ENCODE data around the gene PFKL. TPM values are rescaled to one million over a fixed set of nuclear protein-coding genes. Genes with fewer than 3 reads are reported as not detected.

Gene PFKL
- polyA plus RNA-seq, 4 donors, result 138 to 281 (median 216) TPM

GRCh38 chr21:44350773-44351481 lies 51.1 kb downstream of the PFKL start:
- H3K36me3 ChIP-seq (ENCODE audit: control insufficient read depth in 3 of 3, insufficient read depth in 2 of 3, low read depth in 1 of 3, low read length in 3 of 3), result no peaks in the 10 kb centered on the region
- no peak for FAIRE-seq
- no peak for DNase-seq
- no peak overlapping the region for H3K4me3 ChIP-seq (ENCODE audit: low read depth in 1 of 3, low read length in 3 of 3)
- H3K9me3 ChIP-seq (ENCODE audit: control insufficient read depth in 2 of 2, insufficient read depth in 1 of 2, low read depth in 1 of 2, low read length in 1 of 2), result no peaks in the 10 kb centered on the region
- no peak overlapping the region for H3K27ac ChIP-seq (ENCODE audit: low read depth in 1 of 3, low read length in 2 of 3)
- no peaks in the 10 kb centered on the region for H3K4me1 ChIP-seq (ENCODE audit: control insufficient read depth in 3 of 3, insufficient read depth in 2 of 3, low read depth in 1 of 3, low read length in 2 of 3)
- H3K27me3 ChIP-seq (ENCODE audit: control insufficient read depth in 3 of 3, insufficient read depth in 3 of 3, low read length in 3 of 3), result peaks cover 0 to 36% (median 2%) of the 10 kb centered on the region in 3 donors
- WGBS, 3 donors, result 35 to 46% (median 40%) methylated on average over 28 to 42 of the region's 42 CpGs

- DNase-seq (no peak), FAIRE-seq (no peak)
- no peaks in the 10 kb centered on the region for H3K9me3 ChIP-seq (ENCODE audit: control insufficient read depth in 2 of 2, insufficient read depth in 1 of 2, low read depth in 1 of 2, low read length in 1 of 2)
- peaks cover 0 to 36% (median 2%) of the 10 kb centered on the region in 3 donors for H3K27me3 ChIP-seq (ENCODE audit: control insufficient read depth in 3 of 3, insufficient read depth in 3 of 3, low read length in 3 of 3)
- H3K4me1 ChIP-seq (ENCODE audit: control insufficient read depth in 3 of 3, insufficient read depth in 2 of 3, low read depth in 1 of 3, low read length in 2 of 3), result no peaks in the 10 kb centered on the region
- 82 to 86% (median 83%) methylated on average over 18 of the region's 18 CpGs for WGBS, 3 donors
- no peaks in the 10 kb centered on the region for H3K36me3 ChIP-seq (ENCODE audit: control insufficient read depth in 3 of 3, insufficient read depth in 2 of 3, low read depth in 1 of 3, low read length in 3 of 3)
- H3K4me3 ChIP-seq (ENCODE audit: low read depth in 1 of 3, low read length in 3 of 3), result no peak overlapping the region
- H3K27ac ChIP-seq (ENCODE audit: low read depth in 1 of 3, low read length in 2 of 3), result no peak overlapping the region
Observed at GRCh38 chr21:44351535-44352252, 51.8 kb downstream of the PFKL start.

GRCh38 chr21:44352253-44352860 lies 52.5 kb downstream of the PFKL start:
- Histone ChIP-seq H3K9me3 (ENCODE audit: control insufficient read depth in 2 of 2, insufficient read depth in 1 of 2, low read depth in 1 of 2, low read length in 1 of 2) (no peaks in the 10 kb centered on the region), H3K27ac (ENCODE audit: low read depth in 1 of 3, low read length in 2 of 3) (no peak overlapping the region)

GRCh38 chr21:44353191-44353970 lies 53.5 kb downstream of the PFKL start, which contains the start of gene TRPM2:
Gene TRPM2, plus strand, starts transcription at chr21:44353621. Its CDS starts 80 bp downstream, at chr21:44353701.
- Histone ChIP-seq H3K9me3 (ENCODE audit: control insufficient read depth in 2 of 2, insufficient read depth in 1 of 2, low read depth in 1 of 2, low read length in 1 of 2) (no peaks in the 10 kb centered on the region), H3K4me1 (ENCODE audit: control insufficient read depth in 3 of 3, insufficient read depth in 2 of 3, low read depth in 1 of 3, low read length in 2 of 3) (no peaks in the 10 kb centered on the region), H3K27ac (ENCODE audit: low read depth in 1 of 3, low read length in 2 of 3) (peak within 1 kb of the TSS in 1 of 3 donors; percentile 53), H3K4me3 (ENCODE audit: low read depth in 1 of 3, low read length in 3 of 3) (peak within 1 kb of the TSS in 1 of 3 donors; percentile 32), H3K27me3 (ENCODE audit: control insufficient read depth in 3 of 3, insufficient read depth in 3 of 3, low read length in 3 of 3) (peaks cover 0 to 30% (median 2%) of the 10 kb centered on the region in 3 donors), H3K36me3 (ENCODE audit: control insufficient read depth in 3 of 3, insufficient read depth in 2 of 3, low read depth in 1 of 3, low read length in 3 of 3) (no peaks in the 10 kb centered on the region)
- no peak for FAIRE-seq
- 43 to 53% (median 52%) methylated on average over 20 to 21 of the region's 21 CpGs for WGBS, 3 donors
- peak in 1 of 2 donors; percentile 46 for DNase-seq

More at GRCh38 chr21:44352253-44352860, 52.5 kb downstream of the PFKL start:
- DNase-seq, result no peak
- FAIRE-seq, result no peak
- Histone ChIP-seq H3K4me1 (ENCODE audit: control insufficient read depth in 3 of 3, insufficient read depth in 2 of 3, low read depth in 1 of 3, low read length in 2 of 3) (no peaks in the 10 kb centered on the region), H3K36me3 (ENCODE audit: control insufficient read depth in 3 of 3, insufficient read depth in 2 of 3, low read depth in 1 of 3, low read length in 3 of 3) (no peaks in the 10 kb centered on the region), H3K27me3 (ENCODE audit: control insufficient read depth in 3 of 3, insufficient read depth in 3 of 3, low read length in 3 of 3) (peaks cover 0 to 36% (median 2%) of the 10 kb centered on the region in 3 donors), H3K4me3 (ENCODE audit: low read depth in 1 of 3, low read length in 3 of 3) (no peak overlapping the region)
- WGBS, 3 donors, result 73 to 80% (median 74%) methylated on average over 17 of the region's 17 CpGs

- no peaks in the 10 kb centered on the region for H3K4me1 ChIP-seq (ENCODE audit: control insufficient read depth in 3 of 3, insufficient read depth in 2 of 3, low read depth in 1 of 3, low read length in 2 of 3)
- H3K9me3 ChIP-seq (ENCODE audit: control insufficient read depth in 2 of 2, insufficient read depth in 1 of 2, low read depth in 1 of 2, low read length in 1 of 2), result no peaks in the 10 kb centered on the region
- no peak for DNase-seq
- peak overlapping the region in 1 of 3 donors; percentile 53 for H3K27ac ChIP-seq (ENCODE audit: low read depth in 1 of 3, low read length in 2 of 3)
- FAIRE-seq, result no peak
- H3K27me3 ChIP-seq (ENCODE audit: control insufficient read depth in 3 of 3, insufficient read depth in 3 of 3, low read length in 3 of 3), result peaks cover 0 to 25% (median 2%) of the 10 kb centered on the region in 3 donors
- H3K4me3 ChIP-seq (ENCODE audit: low read depth in 1 of 3, low read length in 3 of 3), result peak overlapping the region in 1 of 3 donors; percentile 32
- 55 to 73% (median 69%) methylated on average over 8 of the region's 8 CpGs for whole genome bisulfite sequencing, 3 donors
- no peaks in the 10 kb centered on the region for H3K36me3 ChIP-seq (ENCODE audit: control insufficient read depth in 3 of 3, insufficient read depth in 2 of 3, low read depth in 1 of 3, low read length in 3 of 3)
Observed at GRCh38 chr21:44354001-44354405, 54.1 kb downstream of the PFKL start.

DNA sequence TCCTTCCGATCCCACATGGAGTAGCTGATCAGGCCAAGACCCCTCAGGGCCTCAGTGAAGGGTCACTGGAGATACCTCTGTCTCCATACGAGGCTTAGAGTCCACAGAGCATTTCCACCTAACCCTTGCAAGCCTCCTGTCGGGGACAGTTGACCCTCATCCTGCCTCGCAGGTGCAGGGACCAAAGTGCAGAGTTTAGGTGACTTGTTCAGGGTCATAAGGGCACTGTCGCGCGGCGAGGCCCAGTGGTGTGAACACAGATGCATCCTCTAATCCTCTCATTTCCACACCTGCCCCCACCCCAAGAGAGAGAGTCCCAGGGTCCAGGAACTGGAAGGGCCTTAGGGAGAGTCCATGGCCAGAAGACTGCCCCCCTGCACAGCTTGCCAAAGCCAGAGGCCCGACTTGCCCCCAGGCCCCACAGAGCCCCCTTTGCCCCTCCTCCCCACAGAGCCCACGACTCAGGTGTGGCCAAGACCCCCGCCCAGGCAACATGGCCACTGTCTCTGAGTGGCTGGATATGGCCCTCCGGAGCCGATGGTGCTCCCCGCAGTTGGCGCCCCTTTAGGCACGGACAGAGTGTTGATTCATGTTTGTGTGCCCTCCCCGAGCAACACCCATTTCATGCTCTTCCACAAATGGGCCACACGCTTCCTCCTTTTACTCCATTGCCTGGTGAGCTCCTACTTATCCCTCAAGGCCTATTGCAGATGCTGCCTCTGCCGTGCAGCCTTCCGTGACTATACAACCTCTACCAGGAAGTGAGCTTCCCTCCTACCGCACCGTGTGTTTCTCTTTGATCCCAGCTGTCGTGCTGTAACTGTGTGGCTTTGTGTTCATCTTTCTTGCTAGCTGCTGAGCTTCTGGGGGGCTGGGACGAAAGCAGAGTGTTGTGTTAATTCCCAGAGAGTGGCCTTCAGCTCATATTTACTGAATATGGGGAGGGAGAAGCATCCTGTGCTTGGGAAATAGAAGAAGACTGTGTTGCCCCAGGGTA lies 55.2 kb downstream of the PFKL start:
- H3K9me3 ChIP-seq (ENCODE audit: control insufficient read depth in 2 of 2, insufficient read depth in 1 of 2, low read depth in 1 of 2, low read length in 1 of 2), result no peaks in the 10 kb centered on the region
- H3K4me1 ChIP-seq (ENCODE audit: control insufficient read depth in 3 of 3, insufficient read depth in 2 of 3, low read depth in 1 of 3, low read length in 2 of 3), result no peaks in the 10 kb centered on the region
- no peak overlapping the region for H3K4me3 ChIP-seq (ENCODE audit: low read depth in 1 of 3, low read length in 3 of 3)
- WGBS, 3 donors, result 57 to 69% (median 57%) methylated on average over 24 of the region's 24 CpGs
- peaks cover 0 to 15% (median 2%) of the 10 kb centered on the region in 3 donors for H3K27me3 ChIP-seq (ENCODE audit: control insufficient read depth in 3 of 3, insufficient read depth in 3 of 3, low read length in 3 of 3)
- H3K36me3 ChIP-seq (ENCODE audit: control insufficient read depth in 3 of 3, insufficient read depth in 2 of 3, low read depth in 1 of 3, low read length in 3 of 3), result no peaks in the 10 kb centered on the region
- no peak for DNase-seq
- H3K27ac ChIP-seq (ENCODE audit: low read depth in 1 of 3, low read length in 2 of 3), result no peak overlapping the region
- no peak for FAIRE-seq

DNA sequence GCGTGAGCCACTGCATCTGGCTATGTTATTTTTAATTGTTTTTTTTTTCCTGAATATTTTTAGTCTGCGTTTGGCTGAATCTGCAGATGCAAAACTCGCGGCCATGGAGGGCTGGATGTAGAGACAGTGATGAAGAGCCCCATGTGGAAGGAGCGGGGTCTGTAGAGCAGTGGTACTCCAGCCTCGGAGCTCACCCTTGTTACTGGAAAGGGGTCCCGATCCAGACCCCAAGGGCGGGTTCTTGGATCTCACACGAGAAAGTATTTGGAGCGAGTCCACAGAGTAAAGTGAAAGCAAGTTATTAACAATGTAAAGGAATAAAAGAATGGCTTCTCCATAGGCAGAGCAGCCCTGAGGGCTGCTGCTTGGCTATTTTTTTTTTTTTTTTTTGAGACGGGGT lies 56.3 kb downstream of the PFKL start:
- Histone ChIP-seq H3K4me1 (ENCODE audit: control insufficient read depth in 3 of 3, insufficient read depth in 2 of 3, low read depth in 1 of 3, low read length in 2 of 3) (no peaks in the 10 kb centered on the region), H3K36me3 (ENCODE audit: control insufficient read depth in 3 of 3, insufficient read depth in 2 of 3, low read depth in 1 of 3, low read length in 3 of 3) (no peaks in the 10 kb centered on the region), H3K9me3 (ENCODE audit: control insufficient read depth in 2 of 2, insufficient read depth in 1 of 2, low read depth in 1 of 2, low read length in 1 of 2) (no peaks in the 10 kb centered on the region), H3K4me3 (ENCODE audit: low read depth in 1 of 3, low read length in 3 of 3) (no peak overlapping the region), H3K27ac (ENCODE audit: low read depth in 1 of 3, low read length in 2 of 3) (no peak overlapping the region), H3K27me3 (ENCODE audit: control insufficient read depth in 3 of 3, insufficient read depth in 3 of 3, low read length in 3 of 3) (peaks cover 0 to 10% (median 0%) of the 10 kb centered on the region in 3 donors)
- no peak for DNase-seq
- 85 to 89% (median 87%) methylated on average over 10 to 11 of the region's 11 CpGs for WGBS, 3 donors
- no peak for FAIRE-seq

All from small intestine (tissue), 7 donors.